HEK293 (cell line): ENCODE measurements around the gene DCST1.

Source experiments
- BCL6B ChIP-seq: fragments of 450-650 bp; formaldehyde crosslinking; IDR thresholded peaks from 2 replicates; pipeline ENCODE4 v1.5.1; 2017; ENCODE audit warnings: missing biosample characterization, missing genetic modification characterization
- GLI2 ChIP-seq: fragments of 450-650 bp; formaldehyde crosslinking; IDR thresholded peaks from 2 replicates; pipeline ENCODE4; 2017; ENCODE audit warnings: missing biosample characterization, missing genetic modification characterization, low read depth, borderline replicate concordance
- GLIS1 ChIP-seq: fragments of 450-650 bp; formaldehyde crosslinking; IDR thresholded peaks from 2 replicates; pipeline ENCODE4 v1.5.1; 2016; ENCODE audit warnings: missing biosample characterization, missing genetic modification characterization
- GLIS2 ChIP-seq: fragments of 450-650 bp; formaldehyde crosslinking; IDR thresholded peaks from 2 replicates; pipeline ENCODE4 v1.5.1; 2016; ENCODE audit warnings: missing biosample characterization, missing genetic modification characterization
- MEIS1 ChIP-seq: sonication (generic); formaldehyde crosslinking; IDR thresholded peaks from 2 replicates; pipeline ENCODE4 v1.8.1; 2022; ENCODE audit warnings: missing genetic modification reagents, mild to moderate bottlenecking, borderline replicate concordance
- OSR2 ChIP-seq: fragments of 450-650 bp; formaldehyde crosslinking; IDR thresholded peaks from 2 replicates; pipeline ENCODE4 v1.5.1; 2016; ENCODE audit warnings: missing biosample characterization, missing genetic modification characterization
- SP7 ChIP-seq: fragments of 450-650 bp; formaldehyde crosslinking; IDR thresholded peaks from 2 replicates; pipeline ENCODE4 v1.5.1; 2016; ENCODE audit warnings: missing biosample characterization, missing genetic modification characterization
- YY1 ChIP-seq: fragments of 450-650 bp; formaldehyde crosslinking; IDR thresholded peaks from 2 replicates; pipeline ENCODE4 v1.5.1; 2018; ENCODE audit warnings: missing biosample characterization, missing genetic modification characterization
- ZBTB11 ChIP-seq: fragments of 450-650 bp; formaldehyde crosslinking; conservative IDR thresholded peaks from 2 replicates; pipeline ENCODE4 v1.5.1; 2016; ENCODE audit warnings: low read depth, missing biosample characterization, missing genetic modification characterization
- ZFHX2 ChIP-seq: fragments of 450-650 bp; formaldehyde crosslinking; conservative IDR thresholded peaks from 2 replicates; pipeline ENCODE4 v1.5.1; 2016; ENCODE audit warnings: missing biosample characterization, missing genetic modification characterization
- ZFP69B ChIP-seq: fragments of 450-650 bp; formaldehyde crosslinking; IDR thresholded peaks from 2 replicates; pipeline ENCODE4 v1.5.1; 2016; ENCODE audit warnings: missing biosample characterization, missing genetic modification characterization
- ZNF10 ChIP-seq: fragments of 450-650 bp; formaldehyde crosslinking; IDR thresholded peaks from 2 replicates; pipeline ENCODE4 v1.5.1; 2017; ENCODE audit warnings: missing biosample characterization, missing genetic modification characterization
- ZNF140 ChIP-seq: fragments of 450-650 bp; formaldehyde crosslinking; IDR thresholded peaks from 2 replicates; pipeline ENCODE4 v1.5.1; 2016; ENCODE audit warnings: missing biosample characterization, missing genetic modification characterization
- ZNF202 ChIP-seq: fragments of 450-650 bp; formaldehyde crosslinking; IDR thresholded peaks from 2 replicates; pipeline ENCODE4 v1.5.1; 2016; ENCODE audit warnings: missing biosample characterization, missing genetic modification characterization, borderline replicate concordance
- ZNF221 ChIP-seq: fragments of 450-650 bp; formaldehyde crosslinking; IDR thresholded peaks from 2 replicates; pipeline ENCODE4 v1.5.1; 2017; ENCODE audit warnings: missing biosample characterization, missing genetic modification characterization, borderline replicate concordance
- ZNF239 ChIP-seq: fragments of 450-650 bp; formaldehyde crosslinking; IDR thresholded peaks from 2 replicates; pipeline ENCODE4 v1.5.1; 2016; ENCODE audit warnings: missing biosample characterization, missing genetic modification characterization
- ZNF292 ChIP-seq: fragments of 450-650 bp; formaldehyde crosslinking; IDR thresholded peaks from 2 replicates; pipeline ENCODE4 v1.5.1; 2016; ENCODE audit warnings: low read depth, missing biosample characterization, missing genetic modification characterization, borderline replicate concordance
- ZNF324 ChIP-seq: fragments of 450-650 bp; formaldehyde crosslinking; IDR thresholded peaks from 2 replicates; pipeline ENCODE4 v1.5.1; 2016; ENCODE audit warnings: missing biosample characterization, missing genetic modification characterization
- ZNF335 ChIP-seq: fragments of 450-650 bp; formaldehyde crosslinking; conservative IDR thresholded peaks from 2 replicates; pipeline ENCODE4 v1.5.1; 2016; ENCODE audit warnings: missing biosample characterization, missing genetic modification characterization
- ZNF350 ChIP-seq: fragments of 450-650 bp; formaldehyde crosslinking; IDR thresholded peaks from 2 replicates; pipeline ENCODE4 v1.5.0; 2017; ENCODE audit warnings: missing biosample characterization, mild to moderate bottlenecking, missing genetic modification characterization
- ZNF37A ChIP-seq: fragments of 450-650 bp; IDR thresholded peaks from 2 replicates; pipeline ENCODE4 v1.5.1; 2018; ENCODE audit warnings: missing biosample characterization, missing genetic modification characterization
- ZNF394 ChIP-seq: fragments of 450-650 bp; formaldehyde crosslinking; IDR thresholded peaks from 2 replicates; pipeline ENCODE4 v1.5.1; 2016; ENCODE audit warnings: missing biosample characterization, missing genetic modification characterization, mild to moderate bottlenecking, moderate library complexity, borderline replicate concordance
- ZNF48 ChIP-seq: fragments of 450-650 bp; formaldehyde crosslinking; IDR thresholded peaks from 2 replicates; pipeline ENCODE4 v1.5.1; 2016; ENCODE audit warnings: missing biosample characterization, missing genetic modification characterization
- ZNF510 ChIP-seq: fragments of 450-650 bp; formaldehyde crosslinking; IDR thresholded peaks from 2 replicates; pipeline ENCODE4 v1.5.1; 2018; ENCODE audit warnings: mild to moderate bottlenecking, missing genetic modification characterization, missing biosample characterization; ENCODE audit not compliant: insufficient replicate concordance
- ZNF580 ChIP-seq: fragments of 450-650 bp; formaldehyde crosslinking; IDR thresholded peaks from 2 replicates; pipeline ENCODE4 v1.5.1; 2016; ENCODE audit warnings: missing biosample characterization, missing genetic modification characterization
- ZNF600 ChIP-seq: fragments of 450-650 bp; formaldehyde crosslinking; IDR thresholded peaks from 2 replicates; pipeline ENCODE4 v1.5.1; 2016; ENCODE audit warnings: missing biosample characterization, missing genetic modification characterization
- ZNF623 ChIP-seq: fragments of 450-650 bp; formaldehyde crosslinking; IDR thresholded peaks from 2 replicates; pipeline ENCODE4 v1.5.1; 2016; ENCODE audit warnings: missing biosample characterization, missing genetic modification characterization
- ZNF624 ChIP-seq: fragments of 450-650 bp; formaldehyde crosslinking; IDR thresholded peaks from 2 replicates; pipeline ENCODE4 v1.5.1; 2017; ENCODE audit warnings: missing biosample characterization, missing genetic modification characterization
- ZNF629 ChIP-seq: fragments of 450-650 bp; formaldehyde crosslinking; IDR thresholded peaks from 2 replicates; pipeline ENCODE4 v1.5.1; 2017; ENCODE audit warnings: missing biosample characterization, missing genetic modification characterization
- ZNF658 ChIP-seq: fragments of 450-650 bp; formaldehyde crosslinking; IDR thresholded peaks from 2 replicates; pipeline ENCODE4; 2016; ENCODE audit warnings: missing biosample characterization, missing genetic modification characterization
- ZNF670 ChIP-seq: fragments of 450-650 bp; formaldehyde crosslinking; IDR thresholded peaks from 2 replicates; pipeline ENCODE4 v1.5.1; 2016; ENCODE audit warnings: missing biosample characterization, missing genetic modification characterization, low read depth
- ZNF830 ChIP-seq: fragments of 450-650 bp; IDR thresholded peaks from 2 replicates; pipeline ENCODE4 v1.5.0; 2018; ENCODE audit warnings: missing biosample characterization, missing genetic modification characterization, low read depth, mild to moderate bottlenecking, moderate library complexity
- TF ChIP-seq, protein P1 (sequence below): fragments of 450-650 bp; formaldehyde crosslinking; IDR thresholded peaks from 2 replicates; pipeline ENCODE4 v1.5.1; 2016; ENCODE audit warnings: missing biosample characterization, missing genetic modification characterization
- TF ChIP-seq, protein P2 (sequence below): fragments of 450-650 bp; formaldehyde crosslinking; IDR thresholded peaks from 2 replicates; pipeline ENCODE4; 2016; ENCODE audit warnings: missing biosample characterization, missing genetic modification characterization

Gene DCST1

DNA sequence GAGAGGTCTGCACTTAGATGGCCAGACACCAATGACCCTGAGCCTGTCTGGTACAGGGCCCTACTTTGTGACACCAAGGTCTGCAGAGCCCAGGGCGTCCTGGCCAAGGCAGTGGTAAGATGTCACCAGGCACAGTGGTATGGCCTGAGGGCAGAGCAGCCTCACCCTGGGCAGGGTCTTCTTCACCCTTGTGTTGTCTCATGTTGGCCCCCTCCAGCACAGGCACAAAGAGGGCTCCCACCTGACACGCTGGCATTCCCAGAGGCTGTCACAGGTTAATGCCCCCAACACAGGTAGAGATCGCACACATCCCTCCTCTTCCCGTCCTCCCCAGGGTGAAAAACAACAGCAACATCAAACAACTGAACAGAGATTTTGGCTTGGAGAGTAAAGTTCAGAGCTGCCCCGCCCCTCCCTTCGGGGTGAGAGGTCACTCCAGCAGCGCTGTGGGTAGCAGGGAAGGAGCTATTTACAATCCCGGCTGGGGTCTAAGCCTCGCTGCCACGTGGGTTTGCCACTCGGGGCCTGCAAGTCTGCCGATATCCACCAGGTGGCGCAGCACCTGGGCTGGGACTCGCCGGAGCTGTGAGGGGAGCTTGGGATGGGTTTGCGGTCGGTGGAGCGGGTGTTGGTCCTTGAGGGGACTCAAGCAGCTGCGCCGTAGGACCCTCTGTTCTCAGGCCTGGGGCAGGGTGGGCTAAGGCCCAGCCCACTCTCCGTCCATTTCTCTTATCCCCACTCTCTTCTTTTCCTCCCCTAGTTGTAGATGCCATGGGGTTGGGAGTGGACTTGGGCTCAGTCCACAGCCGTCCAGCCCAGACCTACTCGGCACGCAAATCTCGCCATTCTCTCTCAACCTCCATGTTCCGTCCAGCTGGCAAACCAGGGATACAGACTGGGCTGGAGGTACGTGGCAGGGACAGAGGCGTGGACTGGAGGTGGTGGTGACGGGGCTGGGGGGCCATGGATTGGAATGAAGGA lies 57.7 kb downstream of the DCST1 start (continued):
- TF ChIP-seq ZNF335 (tag by site-specific recombination) (peak; percentile 45), ZNF830 (tag by site-specific recombination) (no peak), ZNF670 (tag by site-specific recombination) (no peak), ZFP69B (no peak), BCL6B (tag by site-specific recombination) (no peak), ZNF221 (no peak), MEIS1 (CRISPR knock-in tag) (no peak), ZNF623 (no peak), ZNF394 (tag by site-specific recombination) (no peak), ZNF140 (no peak), ZNF624 (no peak), GLIS2 (tag by site-specific recombination) (peak; percentile 69), SP7 (tag by site-specific recombination) (peak; percentile 47), ZNF600 (tag by site-specific recombination) (0 out of 2 replicates have a peak, but pooled peaks have one; percentile 21), ZNF510 (tag by site-specific recombination) (no peak), ZNF48 (tag by site-specific recombination) (no peak), ZNF239 (tag by site-specific recombination) (no peak), ZNF37A (tag by site-specific recombination) (no peak), ZNF350 (no peak), GLI2 (tag by site-specific recombination) (no peak), OSR2 (tag by site-specific recombination) (0 out of 2 replicates have a peak, but pooled peaks have one; percentile 9), YY1 (tag by site-specific recombination) (no peak), ZNF580 (tag by site-specific recombination) (no peak), ZNF10 (tag by site-specific recombination) (0 out of 2 replicates have a peak, but pooled peaks have one; percentile 22), ZBTB11 (tag by site-specific recombination) (no peak), GLIS1 (tag by site-specific recombination) (peak; percentile 78), ZNF629 (tag by site-specific recombination) (no peak), ZNF292 (tag by site-specific recombination) (no peak), ZNF658 (tag by site-specific recombination) (no peak), ZFHX2 (no peak), ZNF324 (tag by site-specific recombination) (no peak), ZNF202 (tag by site-specific recombination) (no peak)
- TF ChIP-seq, protein P1, sequence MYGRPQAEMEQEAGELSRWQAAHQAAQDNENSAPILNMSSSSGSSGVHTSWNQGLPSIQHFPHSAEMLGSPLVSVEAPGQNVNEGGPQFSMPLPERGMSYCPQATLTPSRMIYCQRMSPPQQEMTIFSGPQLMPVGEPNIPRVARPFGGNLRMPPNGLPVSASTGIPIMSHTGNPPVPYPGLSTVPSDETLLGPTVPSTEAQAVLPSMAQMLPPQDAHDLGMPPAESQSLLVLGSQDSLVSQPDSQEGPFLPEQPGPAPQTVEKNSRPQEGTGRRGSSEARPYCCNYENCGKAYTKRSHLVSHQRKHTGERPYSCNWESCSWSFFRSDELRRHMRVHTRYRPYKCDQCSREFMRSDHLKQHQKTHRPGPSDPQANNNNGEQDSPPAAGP (tag by site-specific recombination) = peak; percentile 73; the same call in 1 of the 2 replicates
- TF ChIP-seq, protein P2, sequence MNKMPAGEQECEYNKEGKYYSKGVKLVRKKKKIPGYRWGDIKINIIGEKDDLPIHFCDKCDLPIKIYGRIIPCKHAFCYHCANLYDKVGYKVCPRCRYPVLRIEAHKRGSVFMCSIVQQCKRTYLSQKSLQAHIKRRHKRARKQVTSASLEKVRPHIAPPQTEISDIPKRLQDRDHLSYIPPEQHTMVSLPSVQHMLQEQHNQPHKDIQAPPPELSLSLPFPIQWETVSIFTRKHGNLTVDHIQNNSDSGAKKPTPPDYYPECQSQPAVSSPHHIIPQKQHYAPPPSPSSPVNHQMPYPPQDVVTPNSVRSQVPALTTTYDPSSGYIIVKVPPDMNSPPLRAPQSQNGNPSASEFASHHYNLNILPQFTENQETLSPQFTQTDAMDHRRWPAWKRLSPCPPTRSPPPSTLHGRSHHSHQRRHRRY (tag by site-specific recombination) = no peak
